HEK293T (cell line): ENCODE measurements around the gene DNAJC5.
A peak's percentile ranks its signal among the peaks of the same experiment; 100 is the strongest.

Experiments
- CTCF ChIA-PET: fragments of 350-600 bp; formaldehyde crosslinking; extraction: SDS; loops from one replicate; lab custom pipeline; 2021; ENCODE audit warnings: antibody characterized with exemption, inconsistent platforms; lab: Yijun Ruan, JAX
- POLR2A ChIA-PET: fragments of 350-600 bp; formaldehyde crosslinking; extraction: SDS; loops from one replicate; lab custom pipeline; 2020; ENCODE audit warnings: antibody characterized with exemption, inconsistent platforms; lab: Yijun Ruan, JAX
- DNase-seq: peaks from one replicate; pipeline ENCODE4 v3.0.0; 2012; ENCODE audit warnings: mixed read lengths; ENCODE audit errors: extremely low spot score
- ARNT ChIP-seq: fragments of 450-650 bp; IDR thresholded peaks from 2 replicates; pipeline ENCODE4 v1.6.1; 2017; ENCODE audit warnings: mild to moderate bottlenecking
- BHLHE40 ChIP-seq: fragments of 450-650 bp; IDR thresholded peaks from 2 replicates; pipeline ENCODE4 v1.6.1; 2016; ENCODE audit warnings: mild to moderate bottlenecking, moderate library complexity, borderline replicate concordance
- CTBP1 ChIP-seq: fragments of 450-650 bp; IDR thresholded peaks from 2 replicates; pipeline ENCODE4 v1.6.1; 2016; ENCODE audit warnings: borderline replicate concordance
- ELF4 ChIP-seq: fragments of 450-650 bp; IDR thresholded peaks from 2 replicates; pipeline ENCODE4 v1.6.1; 2017; ENCODE audit warnings: antibody characterized with exemption
- FOXA1 ChIP-seq: fragments of 450-650 bp; IDR thresholded peaks from 2 replicates; pipeline ENCODE4 v1.6.1; 2016; ENCODE audit warnings: mild to moderate bottlenecking
- FOXK2 ChIP-seq: fragments of 450-650 bp; IDR thresholded peaks from 2 replicates; pipeline ENCODE4 v1.6.1; 2016; ENCODE audit warnings: mild to moderate bottlenecking
- FOXM1 ChIP-seq: fragments of 450-650 bp; IDR thresholded peaks from 2 replicates; pipeline ENCODE4 v1.6.1; 2017; ENCODE audit warnings: mild to moderate bottlenecking, borderline replicate concordance
- HDGF ChIP-seq: fragments of 450-650 bp; IDR thresholded peaks from 2 replicates; pipeline ENCODE4 v1.6.1; 2017; ENCODE audit warnings: antibody characterized with exemption, borderline replicate concordance
- L3MBTL2 ChIP-seq: fragments of 450-650 bp; conservative IDR thresholded peaks from 2 replicates; pipeline ENCODE4 v1.6.1; 2016; ENCODE audit warnings: mild to moderate bottlenecking
- LEF1 ChIP-seq: fragments of 450-650 bp; IDR thresholded peaks from 2 replicates; pipeline ENCODE4 v1.6.1; 2017; ENCODE audit warnings: mild to moderate bottlenecking, borderline replicate concordance
- NFRKB ChIP-seq: fragments of 450-650 bp; IDR thresholded peaks from 2 replicates; pipeline ENCODE4 v1.6.1; 2016; ENCODE audit warnings: mild to moderate bottlenecking, moderate library complexity
- SP1 ChIP-seq: fragments of 450-650 bp; IDR thresholded peaks from 2 replicates; pipeline ENCODE4 v1.6.1; 2017
- SUZ12 ChIP-seq: fragments of 450-650 bp; IDR thresholded peaks from 2 replicates; pipeline ENCODE4 v1.6.1; 2016; ENCODE audit warnings: mild to moderate bottlenecking
- TARDBP ChIP-seq: fragments of 450-650 bp; IDR thresholded peaks from 2 replicates; pipeline ENCODE4 v1.6.1; 2016
- ZNF384 ChIP-seq: fragments of 450-650 bp; IDR thresholded peaks from 2 replicates; pipeline ENCODE4 v1.6.1; 2016
- TF ChIP-seq, protein P1 (sequence below): fragments of 450-650 bp; IDR thresholded peaks from 2 replicates; pipeline ENCODE4 v1.6.1; 2016

Gene DNAJC5

DNA sequence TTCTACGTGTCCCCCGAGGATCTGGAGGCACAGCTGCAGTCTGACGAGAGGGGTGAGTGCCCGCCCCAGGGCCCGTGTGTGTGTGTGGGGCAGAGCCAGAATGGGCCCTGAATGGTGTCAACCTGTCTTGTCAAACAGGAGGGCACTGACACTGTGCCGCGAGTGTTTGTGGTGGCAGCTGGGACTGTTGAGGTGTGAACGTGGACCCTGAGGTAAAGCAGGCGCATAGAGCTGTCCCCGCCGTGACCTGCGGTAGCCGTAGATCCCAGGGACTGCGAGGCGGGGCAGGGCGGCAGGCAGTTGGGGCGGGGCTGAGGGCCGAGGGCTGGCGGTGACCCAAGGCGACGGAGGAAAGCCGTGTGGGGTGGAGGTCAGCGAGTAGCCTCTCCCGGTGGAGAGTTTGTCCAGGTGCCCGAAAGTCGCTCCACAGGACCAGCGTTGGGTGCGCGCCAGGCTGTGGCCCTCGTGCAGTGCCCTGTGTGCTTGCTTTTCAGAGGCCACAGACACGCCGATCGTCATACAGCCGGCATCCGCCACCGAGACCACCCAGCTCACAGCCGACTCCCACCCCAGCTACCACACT, 36.1 kb downstream of the DNAJC5 start:
- no peak for TF ChIP-seq BHLHE40
- TF ChIP-seq FOXA1: no peak
- no peak for TF ChIP-seq FOXK2
- ChIA-PET POLR2A (no interaction called here), CTCF (no interaction called here)
- no peak for DNase-seq

DNA sequence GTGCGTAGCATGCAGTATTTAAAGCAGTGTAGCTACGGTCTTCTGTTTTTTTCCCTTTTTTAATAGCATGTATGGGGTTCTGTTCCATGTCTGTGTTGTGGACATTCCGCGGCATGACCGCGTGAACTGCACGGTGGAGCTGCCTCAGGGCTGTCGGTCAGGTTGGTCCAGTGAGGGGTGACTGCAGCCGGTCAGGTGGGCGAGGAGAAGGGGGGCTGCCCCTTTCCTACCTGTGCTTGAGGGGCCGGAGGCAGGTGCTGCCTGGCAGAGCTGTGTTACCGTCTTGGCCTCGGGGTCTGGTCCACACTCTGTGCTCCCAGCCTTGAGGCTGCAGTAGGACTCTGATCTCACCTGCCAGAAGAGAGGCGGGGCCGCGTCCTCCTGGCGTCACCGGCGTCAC, 36.8 kb downstream of the DNAJC5 start:
- ChIA-PET CTCF (no interaction called here), POLR2A (no interaction called here)
- no peak for DNase-seq
- TF ChIP-seq FOXK2 (no peak), NFRKB (no peak), ELF4 (no peak), TARDBP (no peak), FOXM1 (no peak), BHLHE40 (no peak), HDGF (no peak)
- TF ChIP-seq, protein P1, sequence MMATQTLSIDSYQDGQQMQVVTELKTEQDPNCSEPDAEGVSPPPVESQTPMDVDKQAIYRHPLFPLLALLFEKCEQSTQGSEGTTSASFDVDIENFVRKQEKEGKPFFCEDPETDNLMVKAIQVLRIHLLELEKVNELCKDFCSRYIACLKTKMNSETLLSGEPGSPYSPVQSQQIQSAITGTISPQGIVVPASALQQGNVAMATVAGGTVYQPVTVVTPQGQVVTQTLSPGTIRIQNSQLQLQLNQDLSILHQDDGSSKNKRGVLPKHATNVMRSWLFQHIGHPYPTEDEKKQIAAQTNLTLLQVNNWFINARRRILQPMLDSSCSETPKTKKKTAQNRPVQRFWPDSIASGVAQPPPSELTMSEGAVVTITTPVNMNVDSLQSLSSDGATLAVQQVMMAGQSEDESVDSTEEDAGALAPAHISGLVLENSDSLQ: no peak

DNA sequence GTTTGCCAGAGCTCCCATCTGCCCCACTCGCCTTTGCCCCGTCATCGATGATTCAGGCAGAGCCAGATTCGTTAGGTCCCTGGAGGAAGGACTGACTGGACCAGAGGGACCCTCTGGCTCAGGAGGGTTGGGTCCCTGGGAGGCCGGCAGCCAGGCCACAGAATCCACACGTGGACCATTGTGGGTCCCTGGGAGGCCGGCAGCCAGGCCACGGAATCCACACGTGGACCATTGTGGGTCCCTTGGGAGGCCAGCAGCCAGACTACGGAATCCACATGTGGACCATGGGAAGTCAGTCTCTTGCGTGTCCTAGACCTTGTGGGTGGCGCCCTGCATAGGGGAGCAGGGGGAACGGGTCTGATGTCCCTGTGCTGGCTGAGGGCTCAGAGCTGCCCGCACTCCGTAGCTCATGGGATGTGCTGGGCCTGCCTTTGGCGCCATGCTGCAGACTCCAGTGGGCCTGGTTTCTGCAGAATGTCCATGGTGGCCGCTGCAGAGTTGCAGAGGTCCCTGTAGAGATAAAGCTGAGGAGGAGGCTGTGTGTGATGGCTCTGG, 37.8 kb downstream of the DNAJC5 start:
- ChIA-PET POLR2A (no interaction called here), CTCF (no interaction called here)
- DNase-seq: no peak
- TF ChIP-seq TARDBP (no peak), BHLHE40 (no peak), ZNF384 (no peak), ARNT (no peak), FOXA1 (no peak), ELF4 (no peak), NFRKB (no peak), L3MBTL2 (no peak)
- TF ChIP-seq, protein P1: no peak

DNA sequence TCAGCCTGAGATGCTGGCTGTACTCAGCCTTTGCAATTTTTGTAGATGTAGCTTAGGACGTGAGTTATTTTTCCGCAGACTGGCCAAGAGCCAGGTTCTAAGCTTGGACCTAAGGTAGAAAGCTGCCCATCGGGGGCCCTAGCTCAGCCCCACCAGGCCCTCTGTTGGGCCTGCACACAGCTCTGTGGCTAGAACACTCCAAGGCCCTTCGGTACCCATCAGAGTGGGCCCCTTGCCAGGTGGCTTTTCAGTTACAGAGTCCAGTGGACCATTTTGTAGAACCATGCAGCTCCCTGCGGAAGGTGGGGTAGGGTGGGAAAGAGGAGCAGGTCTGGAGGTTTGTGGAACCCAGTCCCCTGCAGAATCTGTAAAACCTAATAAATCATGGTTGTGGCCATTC, 38.7 kb downstream of the DNAJC5 start:
- TF ChIP-seq TARDBP: no peak
- no peak for TF ChIP-seq LEF1
- TF ChIP-seq ELF4: no peak
- TF ChIP-seq FOXM1: no peak
- no peak for TF ChIP-seq ZNF384
- ChIA-PET CTCF (interaction anchor here (0.5 kb wide), 1 partner anchor 109 kb away, joined by 7 read pairs; no protein-coding TSS in a partner anchor), POLR2A (interaction anchor here (1.2 kb wide), 1 partner anchor 23 kb away, joined by 3 read pairs; the partner anchor contains the start of gene UCKL1)
- DNase-seq: no peak

DNA sequence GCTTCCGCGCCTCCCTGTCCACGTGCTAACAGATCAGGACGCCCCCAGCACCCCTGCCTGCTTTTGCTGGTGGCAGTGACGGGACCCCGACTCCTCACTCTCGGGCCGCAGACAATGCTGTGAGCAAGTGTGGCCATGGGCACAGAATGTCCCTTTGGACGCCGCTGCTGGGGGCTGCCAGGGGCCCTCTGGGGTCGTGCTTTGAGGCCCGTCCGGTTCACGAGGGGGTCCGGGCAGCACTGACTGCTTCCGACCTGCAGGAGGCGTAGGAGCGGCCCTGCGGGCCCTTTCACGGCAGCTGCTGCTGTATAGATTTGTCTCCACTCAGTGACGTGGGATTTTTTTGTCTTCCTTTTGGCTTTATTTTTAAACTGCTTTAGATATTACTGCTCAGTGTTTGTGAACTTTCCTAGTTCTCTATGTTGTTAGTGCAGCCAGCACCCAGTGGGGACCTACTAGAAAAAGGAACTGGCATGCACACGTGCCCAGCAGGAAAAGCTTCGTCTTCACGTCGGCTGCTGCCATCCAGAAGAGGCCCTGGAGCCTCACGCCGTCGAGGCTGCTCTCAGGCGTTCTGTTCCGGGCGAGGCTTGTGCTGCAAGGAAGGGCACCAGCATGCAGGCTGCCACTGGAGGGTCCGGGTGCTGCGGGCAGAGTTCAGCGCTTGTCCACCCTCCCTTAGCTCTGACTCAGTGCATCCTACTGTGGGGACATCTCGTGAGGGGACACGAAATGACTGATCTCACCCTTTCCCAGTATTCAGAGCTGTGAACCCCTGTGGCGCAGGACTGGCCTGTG, 39.5 kb downstream of the DNAJC5 start:
- ChIA-PET POLR2A (interaction anchor here (1.2 kb wide), 1 partner anchor 22 kb away, joined by 3 read pairs; the partner anchor contains the start of gene UCKL1), CTCF (interaction anchor here (1.0 kb wide), 1 partner anchor 8 kb away, joined by 3 read pairs; no protein-coding TSS in a partner anchor)
- peak; percentile 56 for DNase-seq
- TF ChIP-seq FOXA1 (no peak), SP1 (no peak), HDGF (no peak), FOXK2 (no peak), CTBP1 (no peak), LEF1 (no peak)
- TF ChIP-seq, protein P1: no peak

DNA sequence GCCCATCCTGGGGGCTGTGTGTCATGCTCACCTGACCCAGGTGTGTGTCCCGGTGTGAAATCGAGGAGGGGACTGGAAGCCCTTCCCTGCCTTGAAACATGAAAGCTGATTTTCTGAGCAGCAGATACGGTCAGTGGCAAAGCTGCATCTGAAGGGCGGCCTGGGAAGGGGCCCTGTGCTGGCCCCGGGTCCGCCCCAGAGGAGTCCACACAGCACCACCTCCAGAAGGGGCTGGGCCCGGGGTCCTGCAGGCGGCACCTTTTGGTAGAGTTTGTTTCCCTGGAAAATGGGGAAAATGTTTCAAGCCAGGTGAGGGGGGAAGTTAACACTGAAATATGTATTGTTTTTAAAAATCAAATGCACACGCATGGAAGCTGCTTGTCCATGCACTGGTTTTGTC, 40.5 kb downstream of the DNAJC5 start:
- POLR2A ChIA-PET: no interaction called here

DNA sequence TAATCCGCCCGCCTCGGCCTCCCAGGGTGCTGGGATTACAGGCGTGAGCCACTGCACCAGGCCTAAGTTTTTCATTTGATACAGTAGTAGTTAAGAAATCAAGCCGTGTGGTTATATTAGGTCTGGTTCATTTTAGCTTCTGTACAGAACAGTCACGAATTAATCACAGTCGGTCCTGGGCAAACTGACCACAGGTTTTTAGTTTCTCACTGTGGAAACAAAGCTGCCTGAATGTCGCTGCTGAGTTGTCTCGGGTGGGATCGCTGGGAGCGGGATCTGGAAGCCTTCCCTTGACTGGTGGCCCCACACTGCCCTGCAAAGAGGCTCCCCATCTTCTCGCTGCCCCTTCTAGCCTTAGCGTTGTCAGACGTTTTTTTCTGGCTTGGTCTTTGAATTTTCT, 42.7 kb downstream of the DNAJC5 start:
- TF ChIP-seq L3MBTL2 (no peak), BHLHE40 (no peak), SP1 (no peak), FOXM1 (no peak), NFRKB (no peak), ZNF384 (no peak), CTBP1 (no peak), FOXA1 (no peak), FOXK2 (no peak), SUZ12 (no peak)
- TF ChIP-seq, protein P1: no peak
- CTCF ChIA-PET: no interaction called here
- POLR2A ChIA-PET: no interaction called here
- no peak for DNase-seq

More for the DNA sequence above, 40.5 kb downstream of the DNAJC5 start:
- CTCF ChIA-PET: interaction anchor here (1.0 kb wide), 1 partner anchor 9 kb away, joined by 3 read pairs; no protein-coding TSS in a partner anchor
- no peak for TF ChIP-seq ARNT
- DNase-seq: no peak
